A673 (cell line): Measurements from ENCODE around the gene HCAR2. TPM values are rescaled to one million over a fixed set of nuclear protein-coding genes. Genes with fewer than 3 reads are reported as not detected.
"Not testable (repeated sequence)": the region's sequence is repeated elsewhere in the genome, so short reads cannot be mapped to it uniquely, and the experiment has no call there.

Experiments used
- BruUV-seq: library from RNA; stranded (reverse); fragments of 400-500 nt; replicated peaks from 2 replicates; lab custom pipeline; 2021; lab: Mats Ljungman, UMichigan
- CTCF ChIA-PET: fragments of 300-600 bp; sonication (Branson Sonifier 250); formaldehyde crosslinking; loops from one replicate; lab custom pipeline; 2022; ENCODE audit warnings: antibody characterized with exemption; lab: Charles Lee
- POLR2A ChIA-PET: fragments of 300-600 bp; sonication (Branson Sonifier 250); formaldehyde crosslinking; loops from one replicate; lab custom pipeline; 2022; ENCODE audit warnings: antibody characterized with exemption; ENCODE audit not compliant: low non-redundant PET; lab: Charles Lee
- DNase-seq: peaks from one replicate; pipeline ENCODE4 v3.0.0-alpha.2; 2015; ENCODE audit warnings: low spot score
- H3K27ac ChIP-seq: fragments of 200-600 bp; sonication (generic); 2 replicates; pipeline ENCODE4 v1.5.1; 2016; ENCODE audit warnings: mixed run types, low read depth, mild to moderate bottlenecking, mixed read lengths, antibody characterized with exemption, low read length; ENCODE audit not compliant: poor library complexity, severe bottlenecking
- H3K27me3 ChIP-seq: fragments of 200-600 bp; sonication (generic); replicated peaks from 2 replicates; pipeline ENCODE4 v1.6.1; 2017; ENCODE audit warnings: mixed run types, low read depth, mild to moderate bottlenecking, mixed read lengths, antibody characterized with exemption, low read length; ENCODE audit not compliant: insufficient read depth, poor library complexity
- H3K36me3 ChIP-seq: fragments of 200-600 bp; sonication (generic); 2 replicates; pipeline ENCODE4 v1.6.1; 2016; ENCODE audit warnings: mixed run types, mild to moderate bottlenecking, mixed read lengths, antibody characterized with exemption, low read length; ENCODE audit not compliant: insufficient read depth, poor library complexity, severe bottlenecking
- H3K4me1 ChIP-seq: fragments of 200-600 bp; sonication (generic); 2 replicates; pipeline ENCODE4 v1.6.1; 2017; ENCODE audit warnings: mixed run types, mild to moderate bottlenecking, mixed read lengths, antibody characterized with exemption, low read length; ENCODE audit not compliant: insufficient read depth, poor library complexity, severe bottlenecking
- H3K4me3 ChIP-seq: fragments of 200-600 bp; sonication (generic); 2 replicates; pipeline ENCODE4 v1.5.1; 2016; ENCODE audit warnings: low read depth, mixed run types, mild to moderate bottlenecking, mixed read lengths, low read length; ENCODE audit not compliant: poor library complexity, severe bottlenecking
- H3K9me3 ChIP-seq: fragments of 200-600 bp; sonication (generic); 2 replicates; pipeline ENCODE4 v1.6.1; 2016; ENCODE audit warnings: mixed run types, low read depth, mild to moderate bottlenecking, mixed read lengths, antibody characterized with exemption, low read length; ENCODE audit not compliant: poor library complexity, severe bottlenecking
- CTCF ChIP-seq: fragments of 300-800, 200-600 bp; sonication (generic); conservative IDR thresholded peaks from 2 replicates; pipeline ENCODE4 v1.5.1; 2017; ENCODE audit warnings: low read depth, mild to moderate bottlenecking, antibody characterized with exemption, low read length, moderate library complexity, mixed read lengths
- EZH2 ChIP-seq: fragments of 200-600 bp; sonication (generic); IDR thresholded peaks from 2 replicates; pipeline ENCODE4 v1.6.1; 2017; ENCODE audit warnings: borderline replicate concordance, low read depth, mild to moderate bottlenecking, mixed read lengths, antibody characterized with exemption, low read length; ENCODE audit not compliant: poor library complexity, severe bottlenecking
- intact Hi-C: fragments of 100-400 bp; cut with micrococcal nuclease; formaldehyde crosslinking; loops from one replicate; pipeline ENCODE4 v1.10.0; 2022; ENCODE audit not compliant: unreplicated experiment
- total RNA-seq: library from RNA; stranded (reverse); gene quantifications from 2 replicates; pipeline ENCODE4 v1.2.3, GENCODE V29; 2021

Gene HCAR2
- total RNA-seq, 1 experiment from 2014 or later: 0.34 TPM

DNA sequence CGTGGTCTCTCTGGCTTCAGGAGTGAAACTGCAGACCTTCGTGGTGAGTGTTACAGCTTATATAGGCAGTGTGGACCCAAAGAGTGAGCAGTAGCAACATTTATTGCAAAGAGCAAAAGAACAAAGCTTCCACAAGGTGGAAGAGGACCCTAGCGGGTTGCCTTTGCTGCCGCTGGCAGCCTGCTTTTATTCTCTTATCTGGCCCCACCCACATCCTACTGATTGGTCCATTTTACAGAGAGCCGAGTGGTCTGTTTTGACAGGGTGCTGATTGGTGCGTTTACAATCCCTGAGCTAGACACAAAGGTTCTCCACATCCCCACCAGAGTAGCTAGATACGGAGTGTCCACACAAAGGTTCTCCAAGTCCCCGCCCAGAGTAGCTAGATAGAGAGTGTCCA lies 27.1 kb downstream of the HCAR2 start:
- POLR2A ChIA-PET: interaction anchor here (0.5 kb wide), 1 partner anchor 452 kb away, joined by 8 read pairs; no protein-coding TSS in a partner anchor
- H3K27ac ChIP-seq, H3K36me3 ChIP-seq, DNase-seq, intact Hi-C loops, H3K9me3 ChIP-seq, H3K4me3 ChIP-seq, CTCF ChIA-PET, H3K27me3 ChIP-seq, H3K4me1 ChIP-seq, BruUV-seq: not testable (repeated sequence)

GRCh38 chr12:122672515-122672914 lies 30.6 kb downstream of the HCAR2 start:
- Histone ChIP-seq H3K27me3 (no peaks in the 10 kb centered on the region), H3K36me3 (no peaks in the 10 kb centered on the region), H3K27ac (no peak overlapping the region), H3K4me1 (no peaks in the 10 kb centered on the region), H3K9me3 (no peaks in the 10 kb centered on the region), H3K4me3 (no peak overlapping the region)
- BruUV-seq: no TSS peak
- TF ChIP-seq EZH2 (no peak), CTCF (no peak)
- CTCF ChIA-PET: no interaction called here
- DNase-seq: no peak
- POLR2A ChIA-PET: no interaction called here
- intact Hi-C loops: no loop called here

GRCh38 chr12:122669397-122670070 lies 33.6 kb downstream of the HCAR2 start:
- no TSS peak for BruUV-seq
- no peak for TF ChIP-seq CTCF
- no peak for TF ChIP-seq EZH2
- H3K9me3 ChIP-seq: no peaks in the 10 kb centered on the region
- intact Hi-C loops: no loop called here
- H3K4me3 ChIP-seq: no peak overlapping the region
- H3K27me3 ChIP-seq: no peaks in the 10 kb centered on the region
- POLR2A ChIA-PET: no interaction called here
- CTCF ChIA-PET: no interaction called here
- no peaks in the 10 kb centered on the region for H3K4me1 ChIP-seq
- no peak for DNase-seq
- no peaks in the 10 kb centered on the region for H3K36me3 ChIP-seq
- H3K27ac ChIP-seq: no peak overlapping the region

GRCh38 chr12:122668268-122668667 lies 34.9 kb downstream of the HCAR2 start:
- H3K36me3 ChIP-seq: no peaks in the 10 kb centered on the region
- H3K4me3 ChIP-seq: no peak overlapping the region
- DNase-seq: no peak
- CTCF ChIA-PET: no interaction called here
- POLR2A ChIA-PET: no interaction called here
- TF ChIP-seq EZH2: no peak
- TF ChIP-seq CTCF: no peak
- BruUV-seq: no TSS peak
- H3K27me3 ChIP-seq: no peaks in the 10 kb centered on the region
- H3K27ac ChIP-seq: no peak overlapping the region
- no peaks in the 10 kb centered on the region for H3K4me1 ChIP-seq
- intact Hi-C loops: no loop called here
- no peaks in the 10 kb centered on the region for H3K9me3 ChIP-seq
